GM19328 (cell line): ENCODE measurements around the gene PPP1R7.
"Not testable (repeated sequence)": the region's sequence is repeated elsewhere in the genome, so short reads cannot be mapped to it uniquely, and the experiment has no call there.

Experiments
- ATAC-seq: cut with Tn5 transposase; IDR thresholded peaks from one replicate; pipeline ENCODE4 v1.9.1; 2021; ENCODE audit warnings: mild to moderate bottlenecking, moderate library complexity; ENCODE audit not compliant: unreplicated experiment

The PPP1R7 gene

GRCh38 chr2:241191081-241191480, 40.8 kb downstream of the PPP1R7 start:
- ATAC-seq = no peak

- ATAC-seq = no peak
Observed at GRCh38 chr2:241193271-241193670, 43.0 kb downstream of the PPP1R7 start.

- ATAC-seq = no peak
Observed at GRCh38 chr2:241194811-241195210, 44.5 kb downstream of the PPP1R7 start.

DNA sequence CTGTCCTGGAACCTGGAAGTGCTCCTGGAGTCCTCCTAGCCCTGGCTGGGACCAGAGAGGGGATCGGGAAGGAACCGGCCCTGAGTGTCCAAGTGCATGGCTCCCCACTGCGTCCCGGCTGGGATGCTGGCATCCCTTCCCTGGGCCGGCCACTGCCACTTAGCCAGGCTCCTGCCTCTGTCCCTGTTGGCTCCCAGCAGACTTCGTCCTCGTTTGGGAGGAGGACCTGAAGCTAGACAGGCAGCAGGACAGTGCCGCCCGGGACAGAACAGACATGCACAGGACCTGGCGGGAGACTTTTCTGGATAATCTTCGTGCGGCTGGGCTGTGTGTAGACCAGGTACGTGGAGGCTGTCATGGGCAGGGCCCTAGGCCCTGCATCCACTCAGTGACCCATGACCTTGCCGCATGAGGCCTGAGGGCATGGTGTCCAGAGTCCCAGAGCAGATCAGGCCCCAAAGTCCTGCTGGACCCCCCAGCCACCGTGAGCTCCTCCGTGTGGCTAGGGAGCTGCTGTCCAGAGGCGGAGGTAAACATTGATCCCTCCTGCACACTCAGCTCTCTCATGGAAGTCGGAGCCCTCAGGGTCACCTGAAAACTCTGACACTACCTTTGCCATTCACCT, 45.4 kb downstream of the PPP1R7 start:
- ATAC-seq = no peak

DNA sequence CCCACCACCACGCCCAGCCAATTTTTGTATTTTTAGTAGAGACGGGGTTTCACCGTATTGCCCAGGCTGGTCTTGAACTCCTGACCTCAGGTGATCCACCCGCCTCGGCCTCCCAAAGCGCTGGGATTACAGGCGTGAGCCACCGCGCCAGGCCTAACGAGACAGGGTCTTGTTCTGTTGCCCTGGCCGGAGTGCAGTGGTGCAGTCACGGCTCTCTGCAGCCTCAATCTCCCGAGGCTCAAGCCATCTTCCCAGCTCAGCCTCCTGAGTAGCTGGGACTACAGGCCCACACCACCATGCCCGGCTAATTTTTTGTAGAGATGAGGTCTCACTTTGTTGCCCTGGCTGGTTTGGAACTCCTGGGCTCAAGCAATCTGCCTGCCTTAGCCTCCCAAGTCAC, 47.0 kb downstream of the PPP1R7 start:
- not testable (repeated sequence) for ATAC-seq

DNA sequence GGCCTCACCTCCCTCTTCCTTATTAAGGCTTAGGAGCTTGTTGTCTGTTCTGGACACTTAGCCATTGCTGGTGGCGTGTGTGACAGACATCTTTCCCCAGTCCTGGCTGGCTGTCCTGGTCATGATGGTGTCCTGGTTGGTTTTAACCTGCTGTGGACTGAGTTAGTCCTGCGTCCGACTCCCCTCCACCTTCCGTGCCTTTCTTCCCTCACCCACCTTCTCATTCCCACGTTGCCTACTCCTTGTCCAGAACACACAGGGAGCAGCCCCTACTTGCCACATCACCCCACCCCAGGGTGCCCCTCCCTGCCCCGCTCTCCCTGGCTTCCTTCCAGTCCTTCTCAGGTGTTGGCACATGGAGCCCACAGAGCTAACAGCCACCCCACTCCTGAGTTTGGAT, 47.7 kb downstream of the PPP1R7 start:
- ATAC-seq = no peak

DNA sequence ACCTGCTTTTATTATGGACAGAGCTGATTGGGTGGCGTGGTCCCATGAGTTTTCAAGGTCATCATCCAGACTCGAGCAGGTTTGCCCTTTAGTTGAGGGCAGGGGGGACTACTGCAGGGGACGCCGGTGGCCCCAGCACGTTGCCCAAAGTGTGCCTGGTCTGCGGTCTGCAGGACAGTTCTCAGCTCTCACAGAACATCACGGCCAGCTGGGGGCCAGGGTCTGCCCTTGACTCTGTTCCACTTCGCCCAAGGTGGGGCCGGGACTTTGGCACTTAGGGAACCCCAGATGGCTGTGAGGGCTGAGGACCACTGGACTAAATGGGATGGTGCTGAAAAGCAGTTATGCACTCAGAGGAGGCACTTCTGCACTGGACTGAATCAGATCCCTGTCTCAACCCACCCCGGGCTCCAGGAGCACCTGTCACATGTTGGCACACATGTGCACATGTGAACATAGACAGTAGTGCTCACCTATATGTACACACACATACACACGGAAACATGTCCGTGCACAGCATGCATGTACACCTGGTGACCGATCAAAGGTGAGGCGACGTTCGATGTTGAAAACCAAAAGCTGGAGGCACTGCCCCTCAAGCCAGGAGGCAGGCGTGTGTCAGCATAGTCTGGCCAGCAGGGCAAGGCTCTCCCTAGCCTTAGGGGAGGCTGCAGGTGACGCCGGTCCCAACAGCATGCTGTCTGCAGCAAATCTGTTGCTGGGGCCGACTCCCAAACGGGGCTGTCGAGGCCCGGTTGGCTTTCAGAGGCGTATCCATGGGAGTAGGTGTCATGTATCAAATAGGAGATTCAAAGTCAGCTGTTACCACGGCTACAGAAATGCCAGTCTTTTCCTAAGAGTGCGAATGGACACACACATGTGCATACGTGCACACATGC, 48.4 kb downstream of the PPP1R7 start:
- ATAC-seq = no peak

GRCh38 chr2:241199286-241199685, 49.0 kb downstream of the PPP1R7 start:
- no peak for ATAC-seq

DNA sequence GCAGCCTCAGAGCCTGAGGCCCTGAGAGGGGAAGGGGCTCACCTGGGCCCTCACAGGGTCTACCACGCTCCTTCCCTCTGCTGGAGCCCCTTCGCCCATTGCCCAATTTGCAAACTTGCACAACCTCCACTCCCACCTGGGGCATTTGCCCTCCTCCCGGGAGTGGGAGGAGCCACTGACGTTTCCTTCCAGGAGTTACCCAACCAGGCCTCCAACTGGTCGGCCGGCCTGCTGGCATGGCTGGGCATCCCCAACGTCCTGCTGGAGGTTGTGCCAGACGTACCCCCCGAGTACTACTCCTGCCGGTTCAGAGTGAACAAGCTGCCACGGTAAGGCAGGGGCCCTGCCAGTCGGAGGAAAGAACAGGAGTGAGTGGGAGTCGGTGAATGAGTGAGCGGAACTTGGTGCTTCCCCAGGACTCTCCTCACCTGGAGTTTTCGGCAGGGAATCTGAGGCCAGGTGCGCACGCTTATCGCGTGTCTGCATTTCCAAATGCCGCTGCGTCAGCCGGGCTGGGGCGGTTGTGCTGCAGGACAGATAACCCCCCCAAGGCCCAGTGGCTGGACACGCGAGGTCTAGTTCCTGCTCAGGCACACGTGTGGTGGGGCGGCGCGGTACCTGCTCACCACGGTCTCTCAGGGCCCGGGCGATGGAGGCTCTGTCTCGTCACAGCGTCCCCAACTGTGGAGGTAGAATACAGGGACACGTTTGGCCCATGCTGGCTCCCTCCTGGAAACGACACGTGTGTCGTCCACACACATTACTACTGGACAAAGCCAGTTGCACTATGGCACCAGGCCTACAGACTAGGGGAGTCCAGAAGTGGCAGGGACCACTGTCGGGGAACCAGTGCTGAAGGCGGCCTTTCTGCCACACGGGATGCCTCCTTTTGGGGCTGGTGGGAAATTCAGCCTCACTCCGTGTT, 49.9 kb downstream of the PPP1R7 start:
- ATAC-seq = no peak

- no peak for ATAC-seq
Observed at GRCh38 chr2:241200822-241201395, 50.6 kb downstream of the PPP1R7 start.

GRCh38 chr2:241201445-241202267, 51.4 kb downstream of the PPP1R7 start:
- no peak for ATAC-seq

- no peak for ATAC-seq
Observed at GRCh38 chr2:241202268-241202585, 52.0 kb downstream of the PPP1R7 start.

DNA sequence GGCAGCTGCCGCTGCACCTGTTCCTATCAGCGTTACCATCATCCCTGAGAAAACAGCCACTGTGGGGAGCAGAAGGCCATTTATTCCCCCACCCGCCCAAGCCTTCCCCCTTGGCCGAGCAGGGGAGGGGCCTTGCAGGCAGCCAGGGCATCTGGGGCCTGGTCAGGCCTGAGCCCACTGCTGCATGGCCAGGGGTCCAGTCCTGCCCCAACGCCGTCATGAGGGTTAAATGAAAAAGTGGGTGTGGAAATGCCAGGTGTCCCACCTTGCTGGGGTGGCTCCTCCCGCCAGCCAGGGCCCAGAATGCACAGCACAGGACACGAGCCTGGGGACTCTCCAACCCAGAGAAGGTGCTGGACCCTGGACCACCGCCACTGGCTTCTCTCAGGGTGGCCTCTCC, 52.4 kb downstream of the PPP1R7 start:
- no peak for ATAC-seq

GRCh38 chr2:241203218-241204009, 53.1 kb downstream of the PPP1R7 start:
- ATAC-seq = no peak

DNA sequence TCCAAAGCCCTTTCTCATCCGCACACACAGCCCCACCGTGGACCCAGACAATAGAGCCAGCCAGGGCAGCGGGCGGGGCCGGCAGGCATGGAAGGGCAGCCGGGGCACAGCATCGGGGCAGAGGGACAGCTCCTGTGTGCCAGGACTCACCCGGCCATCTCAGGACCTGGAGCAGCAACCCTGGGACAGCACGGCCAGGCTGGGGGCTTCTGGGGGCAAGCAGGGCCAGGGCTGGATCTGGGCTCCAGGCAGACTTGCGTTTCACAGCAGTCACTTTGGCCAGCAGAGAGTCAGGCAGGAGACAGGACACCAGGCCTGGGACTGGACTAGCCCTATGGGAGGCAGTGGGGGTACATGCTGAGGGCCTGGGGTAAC, 53.7 kb downstream of the PPP1R7 start:
- no peak for ATAC-seq

DNA sequence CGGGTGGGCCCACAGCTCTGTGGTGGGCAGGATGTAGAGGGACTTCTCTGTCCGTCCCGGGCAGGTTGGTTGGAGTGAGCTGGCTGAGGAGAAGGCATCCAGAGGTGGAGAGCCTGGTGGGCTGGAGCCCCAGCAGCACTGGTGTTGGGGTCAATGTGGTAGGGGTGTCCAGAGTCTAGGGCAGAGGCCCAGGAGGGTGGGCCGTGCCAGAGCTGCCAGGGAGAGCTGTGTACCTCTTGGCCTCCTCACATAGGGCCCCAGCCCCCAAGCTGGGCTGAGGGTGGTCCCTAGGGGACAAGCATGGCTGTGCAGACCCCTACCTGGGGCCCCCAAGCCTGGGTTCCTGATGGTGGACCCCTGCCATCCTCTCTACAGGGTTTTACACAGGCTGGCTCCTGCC, 54.2 kb downstream of the PPP1R7 start:
- no peak for ATAC-seq

DNA sequence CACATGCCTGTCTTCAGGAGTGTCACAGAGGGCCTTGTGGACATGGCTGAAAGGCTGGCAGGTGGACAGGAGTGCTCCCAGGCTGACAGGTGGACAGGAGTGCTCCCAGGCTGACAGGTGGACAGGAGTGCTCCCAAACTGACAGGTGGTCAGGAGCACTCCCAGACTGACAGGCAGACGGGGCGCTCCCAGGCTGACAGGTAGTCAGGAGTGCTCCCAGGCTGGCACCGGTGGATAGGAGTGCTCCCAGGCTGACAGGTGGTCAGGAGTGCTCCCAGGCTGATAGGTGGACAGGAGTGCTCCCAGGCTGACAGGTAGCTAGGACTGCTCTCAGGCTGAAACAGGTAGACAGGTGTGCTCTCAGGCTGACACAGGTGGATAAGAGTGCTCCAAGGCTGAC, 54.8 kb downstream of the PPP1R7 start:
- ATAC-seq = no peak

GRCh38 chr2:241207151-241207550, 56.9 kb downstream of the PPP1R7 start:
- ATAC-seq = no peak

- no peak for ATAC-seq
Observed at GRCh38 chr2:241207641-241208040, 57.4 kb downstream of the PPP1R7 start.

- no peak for ATAC-seq
Observed at GRCh38 chr2:241208058-241208457, 57.8 kb downstream of the PPP1R7 start.
